ENCODE measurements around the gene PIAS1. TPM values are rescaled to one million over a fixed set of nuclear protein-coding genes. Genes with fewer than 3 reads are reported as not detected.

PIAS1 gene
- total and polyA plus RNA-seq, 2 donors (not counting 3 experiments of a cell fraction or from before 2014, with no cell fraction given) = 23.7 to 24.2 TPM

DNA sequence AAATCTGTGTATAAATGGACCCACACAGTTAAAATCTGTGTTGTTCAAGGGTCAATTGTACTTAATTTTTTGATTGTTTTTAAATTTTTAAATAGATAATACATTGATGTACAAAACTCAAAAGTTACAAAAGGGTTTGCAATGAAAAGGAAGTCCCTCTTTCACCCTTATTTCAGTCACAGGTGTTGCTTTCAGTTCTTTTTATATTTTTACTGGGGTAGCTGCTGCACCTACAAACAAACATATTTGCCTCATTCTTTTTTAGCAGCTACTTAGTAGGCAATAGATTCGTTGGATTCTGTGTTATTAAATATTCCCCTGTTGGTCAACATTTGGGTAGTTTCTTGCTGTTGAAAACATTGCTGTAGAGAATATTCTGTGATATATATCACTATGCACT, 44.4 kb downstream of the PIAS1 start:
- FAIRE-seq = no peak
- intact Hi-C loops (cut with micrococcal nuclease) = no loop called here

More for the DNA sequence above, 44.4 kb downstream of the PIAS1 start:
- no peaks in the 10 kb centered on the region for H3K9me1 ChIP-seq (replicated peaks; ENCODE audit: control insufficient read depth, extremely low read depth, insufficient read depth, low read length)
- H3K4me1 ChIP-seq (ENCODE audit: control insufficient read depth, extremely low read depth, insufficient read depth, low read length) = peaks cover 8% of the 10 kb centered on the region
- CTCF ChIA-PET = no interaction called here
- dilution Hi-C loops (cut with MboI; ENCODE audit: extremely low pct_ligation_motif_present, low sequenced_read_pairs) = no loop called here
- POLR2A ChIA-PET = no interaction called here
- H3K9ac ChIP-seq (replicated peaks; ENCODE audit: extremely low read depth, insufficient read depth, low read length) = no peak overlapping the region
- BruUV-seq (replicated peaks) = no TSS peak
- peaks cover 0 to 1% of the 10 kb centered on the region in 2 experiments for H3K36me3 ChIP-seq (ENCODE audit: control insufficient read depth in 2 of 2, extremely low read depth in 1 of 2, insufficient read depth in 2 of 2, low read length in 2 of 2)
- TF ChIP-seq MYC (IDR thresholded peaks at IDR 0.05; ENCODE audit: low read depth, low read length) (no peak), GATA2 (IDR thresholded peaks at IDR 0.05; ENCODE audit: insufficient read depth, insufficient read length, low read depth, low read length) (no peak), FOS (IDR thresholded peaks at IDR 0.05; ENCODE audit: borderline replicate concordance, insufficient read depth, low read length) (no peak), POLR2AphosphoS5 (IDR thresholded peaks at IDR 0.05; ENCODE audit: insufficient read depth, low read depth, low read length) (no peak), EZH2 (IDR thresholded peaks at IDR 0.05; ENCODE audit: borderline replicate concordance, low read depth, low read length, severe bottlenecking) (no peak)
- TF ChIP-seq, protein P1, sequence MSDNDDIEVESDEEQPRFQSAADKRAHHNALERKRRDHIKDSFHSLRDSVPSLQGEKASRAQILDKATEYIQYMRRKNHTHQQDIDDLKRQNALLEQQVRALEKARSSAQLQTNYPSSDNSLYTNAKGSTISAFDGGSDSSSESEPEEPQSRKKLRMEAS (IDR thresholded peaks at IDR 0.05; ENCODE audit: insufficient read depth, insufficient read length) = no peak
- TF ChIP-seq, protein P2, sequence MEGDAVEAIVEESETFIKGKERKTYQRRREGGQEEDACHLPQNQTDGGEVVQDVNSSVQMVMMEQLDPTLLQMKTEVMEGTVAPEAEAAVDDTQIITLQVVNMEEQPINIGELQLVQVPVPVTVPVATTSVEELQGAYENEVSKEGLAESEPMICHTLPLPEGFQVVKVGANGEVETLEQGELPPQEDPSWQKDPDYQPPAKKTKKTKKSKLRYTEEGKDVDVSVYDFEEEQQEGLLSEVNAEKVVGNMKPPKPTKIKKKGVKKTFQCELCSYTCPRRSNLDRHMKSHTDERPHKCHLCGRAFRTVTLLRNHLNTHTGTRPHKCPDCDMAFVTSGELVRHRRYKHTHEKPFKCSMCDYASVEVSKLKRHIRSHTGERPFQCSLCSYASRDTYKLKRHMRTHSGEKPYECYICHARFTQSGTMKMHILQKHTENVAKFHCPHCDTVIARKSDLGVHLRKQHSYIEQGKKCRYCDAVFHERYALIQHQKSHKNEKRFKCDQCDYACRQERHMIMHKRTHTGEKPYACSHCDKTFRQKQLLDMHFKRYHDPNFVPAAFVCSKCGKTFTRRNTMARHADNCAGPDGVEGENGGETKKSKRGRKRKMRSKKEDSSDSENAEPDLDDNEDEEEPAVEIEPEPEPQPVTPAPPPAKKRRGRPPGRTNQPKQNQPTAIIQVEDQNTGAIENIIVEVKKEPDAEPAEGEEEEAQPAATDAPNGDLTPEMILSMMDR (IDR thresholded peaks at IDR 0.05; ENCODE audit: extremely low read depth in 1 of 2, insufficient read depth in 1 of 2, low read depth in 1 of 2, low read length in 2 of 2) = no peak
- H3K9me3 ChIP-seq (replicated peaks; ENCODE audit: control insufficient read depth, insufficient read depth, low read length) = no peaks in the 10 kb centered on the region
- peaks cover 5% of the 10 kb centered on the region for H4K20me1 ChIP-seq (replicated peaks; ENCODE audit: control insufficient read depth, extremely low read depth, insufficient read depth, low read length)
- DNase-seq (ENCODE audit: low read depth, low spot score) = no peak
- no peak overlapping the region for H3K4me2 ChIP-seq (ENCODE audit: insufficient read depth, low read length)
- no peaks in the 10 kb centered on the region for H3K27me3 ChIP-seq (ENCODE audit: control insufficient read depth in 2 of 2, insufficient read depth in 2 of 2, low read length in 2 of 2)
- H3K27ac ChIP-seq (ENCODE audit: insufficient read depth, low read depth, low read length) = no peak overlapping the region
- no peak overlapping the region for H3K4me3 ChIP-seq (replicated peaks in 1 of 3; ENCODE audit: insufficient read depth in 1 of 3, low read depth in 1 of 3, low read length in 3 of 3)
- peaks cover 55% of the 10 kb centered on the region for H3K79me2 ChIP-seq (ENCODE audit: control insufficient read depth, insufficient read depth, low read length)
- H2AFZ ChIP-seq (ENCODE audit: low read depth, low read length) = no peak overlapping the region

Measured in endothelial cell of umbilical vein (primary cell).